VCaP (cell line): ENCODE measurements around the gene ST7.
"Not testable (repeated sequence)": the region's sequence is repeated elsewhere in the genome, so short reads cannot be mapped to it uniquely, and the experiment has no call there.

Source experiments
- H3K27ac ChIP-seq: fragments of 450-650 bp; 2 replicates; pipeline ENCODE4 v1.5.1; 2017
- TF ChIP-seq, protein P1 (sequence below): fragments of 450-650 bp; conservative IDR thresholded peaks from 2 replicates; pipeline ENCODE4 v1.5.1; 2017; ENCODE audit warnings: mild to moderate bottlenecking, moderate library complexity

Gene ST7

DNA sequence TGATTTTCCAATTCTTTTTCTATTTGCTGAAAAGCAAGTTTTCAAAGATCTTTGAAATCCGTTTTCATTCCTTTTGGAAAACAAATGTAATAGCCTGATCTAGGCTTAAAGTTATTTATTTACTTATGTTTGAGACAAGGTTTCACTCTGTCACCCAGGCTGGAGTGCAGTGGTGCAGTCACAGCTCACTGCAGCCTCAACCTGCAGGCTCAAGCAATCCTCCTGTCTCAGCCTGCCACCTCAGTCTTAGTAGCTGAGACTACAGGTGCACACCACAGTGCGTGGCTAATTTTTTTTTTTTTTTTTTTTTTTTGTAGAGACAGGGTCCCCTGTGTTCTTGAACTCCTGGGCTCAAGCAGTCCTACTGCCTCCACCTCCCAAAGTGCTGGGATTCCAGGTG, 4.6 kb downstream of the ST7 start:
- H3K27ac ChIP-seq: no peak overlapping the region
- TF ChIP-seq, protein P1, sequence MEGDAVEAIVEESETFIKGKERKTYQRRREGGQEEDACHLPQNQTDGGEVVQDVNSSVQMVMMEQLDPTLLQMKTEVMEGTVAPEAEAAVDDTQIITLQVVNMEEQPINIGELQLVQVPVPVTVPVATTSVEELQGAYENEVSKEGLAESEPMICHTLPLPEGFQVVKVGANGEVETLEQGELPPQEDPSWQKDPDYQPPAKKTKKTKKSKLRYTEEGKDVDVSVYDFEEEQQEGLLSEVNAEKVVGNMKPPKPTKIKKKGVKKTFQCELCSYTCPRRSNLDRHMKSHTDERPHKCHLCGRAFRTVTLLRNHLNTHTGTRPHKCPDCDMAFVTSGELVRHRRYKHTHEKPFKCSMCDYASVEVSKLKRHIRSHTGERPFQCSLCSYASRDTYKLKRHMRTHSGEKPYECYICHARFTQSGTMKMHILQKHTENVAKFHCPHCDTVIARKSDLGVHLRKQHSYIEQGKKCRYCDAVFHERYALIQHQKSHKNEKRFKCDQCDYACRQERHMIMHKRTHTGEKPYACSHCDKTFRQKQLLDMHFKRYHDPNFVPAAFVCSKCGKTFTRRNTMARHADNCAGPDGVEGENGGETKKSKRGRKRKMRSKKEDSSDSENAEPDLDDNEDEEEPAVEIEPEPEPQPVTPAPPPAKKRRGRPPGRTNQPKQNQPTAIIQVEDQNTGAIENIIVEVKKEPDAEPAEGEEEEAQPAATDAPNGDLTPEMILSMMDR: no peak

- H3K27ac ChIP-seq: not testable (repeated sequence)
Observed at GRCh38 chr7:116961966-116962673, 8.8 kb downstream of the ST7 start.

- H3K27ac ChIP-seq: no peak overlapping the region
- TF ChIP-seq, protein P1: no peak
Observed at GRCh38 chr7:116963234-116963633, 9.9 kb downstream of the ST7 start.

GRCh38 chr7:116966601-116967000, 13.3 kb downstream of the ST7 start:
- TF ChIP-seq, protein P1: no peak

GRCh38 chr7:116967254-116967922, 14.1 kb downstream of the ST7 start:
- H3K27ac ChIP-seq: no peak overlapping the region
- TF ChIP-seq, protein P1: no peak

More at GRCh38 chr7:116966601-116967000, 13.3 kb downstream of the ST7 start:
- H3K27ac ChIP-seq: no peak overlapping the region

DNA sequence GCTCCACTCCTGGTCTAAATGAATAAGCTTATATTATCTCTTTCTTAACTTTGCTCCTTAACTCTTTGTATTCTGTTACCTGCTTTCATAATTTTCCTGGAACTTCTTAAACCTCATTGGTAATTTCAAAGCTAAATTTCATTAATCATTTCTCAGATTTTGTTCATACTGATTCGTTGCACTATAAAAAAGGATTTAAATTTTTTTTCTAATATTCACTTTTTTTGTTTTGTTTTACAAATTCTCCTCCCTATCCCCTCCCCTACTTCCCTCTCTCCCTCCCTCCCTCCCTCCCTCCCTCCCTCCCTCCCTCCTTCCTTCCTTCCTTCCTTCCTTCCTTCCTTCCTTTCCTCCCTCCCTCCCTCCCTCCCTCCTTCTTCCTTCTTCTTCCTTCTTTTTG, 14.7 kb downstream of the ST7 start:
- TF ChIP-seq, protein P1: no peak
- no peak overlapping the region for H3K27ac ChIP-seq

GRCh38 chr7:116968631-116969030, 15.3 kb downstream of the ST7 start:
- TF ChIP-seq, protein P1: no peak
- no peak overlapping the region for H3K27ac ChIP-seq

GRCh38 chr7:116969371-116969902, 16.1 kb downstream of the ST7 start:
- H3K27ac ChIP-seq: no peak overlapping the region
- TF ChIP-seq, protein P1: no peak
